HEK293 (cell line): ENCODE measurements around the gene PDE9A.

Experiments used
- CTCF ChIA-PET: fragments of 350-600 bp; formaldehyde crosslinking; extraction: SDS; loops from one replicate; lab custom pipeline; 2021; ENCODE audit warnings: antibody characterized with exemption; lab: Yijun Ruan, JAX
- POLR2A ChIA-PET: fragments of 300-600 bp; formaldehyde crosslinking; extraction: SDS; loops from one replicate; lab custom pipeline; 2020; ENCODE audit warnings: antibody characterized with exemption, inconsistent platforms; lab: Yijun Ruan, JAX
- H3K27ac ChIP-seq: fragments of 200-500 bp; sonication (Bioruptor generic); 2 replicates; pipeline ENCODE4 v1.5.1; 2014; ENCODE audit warnings: low read depth, low read length, control low read depth, inconsistent platforms; ENCODE audit errors: extremely low read depth
- H3K36me3 ChIP-seq, 2 experiments: fragments of 200-500 bp in 1 of 2; sonication (Bioruptor generic) in 1 of 2; 1 replicate in 1 of 2; 2 replicates in 1 of 2; pipeline ENCODE4 v1.5.1; 2014 to 2017; ENCODE audit warnings: inconsistent platforms in 2 of 2, low read length in 2 of 2; ENCODE audit not compliant: control insufficient read depth in 2 of 2, insufficient read depth in 1 of 2
- H3K4me1 ChIP-seq: fragments of 200-500 bp; sonication (Bioruptor generic); 2 replicates; pipeline ENCODE4 v1.5.1; 2014; ENCODE audit warnings: mild to moderate bottlenecking, low read length, inconsistent platforms; ENCODE audit not compliant: control insufficient read depth, insufficient read depth
- H3K4me3 ChIP-seq: 2 replicates; pipeline ENCODE4 v1.5.1; 2011; ENCODE audit warnings: low read depth, mild to moderate bottlenecking, control low read depth, low read length, moderate library complexity
- H3K9me3 ChIP-seq: fragments of 200-500 bp; sonication (Bioruptor generic); 2 replicates; pipeline ENCODE4 v1.5.1; 2014; ENCODE audit warnings: low read depth, low read length, inconsistent platforms; ENCODE audit not compliant: control insufficient read depth, insufficient read depth
- GLIS1 ChIP-seq: fragments of 450-650 bp; formaldehyde crosslinking; IDR thresholded peaks from 2 replicates; pipeline ENCODE4 v1.5.1; 2016; ENCODE audit warnings: missing biosample characterization, missing genetic modification characterization
- GLIS2 ChIP-seq: fragments of 450-650 bp; formaldehyde crosslinking; IDR thresholded peaks from 2 replicates; pipeline ENCODE4 v1.5.1; 2016; ENCODE audit warnings: missing biosample characterization, missing genetic modification characterization
- HIC1 ChIP-seq: fragments of 450-650 bp; formaldehyde crosslinking; IDR thresholded peaks from 2 replicates; pipeline ENCODE4 v1.5.1; 2016; ENCODE audit warnings: missing biosample characterization, missing genetic modification characterization
- OSR2 ChIP-seq: fragments of 450-650 bp; formaldehyde crosslinking; IDR thresholded peaks from 2 replicates; pipeline ENCODE4 v1.5.1; 2016; ENCODE audit warnings: missing biosample characterization, missing genetic modification characterization
- OVOL3 ChIP-seq: fragments of 450-650 bp; formaldehyde crosslinking; IDR thresholded peaks from 2 replicates; pipeline ENCODE4 v1.5.1; 2016; ENCODE audit warnings: missing biosample characterization, missing genetic modification characterization
- ZNF274 ChIP-seq, 2 experiments: fragments of 200-500 bp in 1 of 2; fragments of 450-650 bp in 1 of 2; sonication (Bioruptor generic) in 1 of 2; formaldehyde crosslinking in 1 of 2; IDR thresholded peaks; 2 replicates each; pipeline versions ENCODE4 v1.5.1 to v1.6.1; 2014 to 2016; ENCODE audit warnings: borderline replicate concordance in 1 of 2, inconsistent platforms in 1 of 2, low read length in 1 of 2, missing biosample characterization in 1 of 2, missing genetic modification characterization in 1 of 2
- ZNF518A ChIP-seq: fragments of 450-650 bp; formaldehyde crosslinking; conservative IDR thresholded peaks from 2 replicates; pipeline ENCODE4 v1.5.1; 2016; ENCODE audit warnings: low read depth, missing biosample characterization, missing genetic modification characterization
- ZNF585B ChIP-seq: fragments of 450-650 bp; formaldehyde crosslinking; IDR thresholded peaks from 2 replicates; pipeline ENCODE4 v1.5.1; 2016; ENCODE audit warnings: missing biosample characterization, missing genetic modification characterization
- ZNF837 ChIP-seq: fragments of 450-650 bp; formaldehyde crosslinking; IDR thresholded peaks from 2 replicates; pipeline ENCODE4 v1.5.1; 2016; ENCODE audit warnings: missing biosample characterization, missing genetic modification characterization
- ZSCAN16 ChIP-seq: fragments of 450-650 bp; formaldehyde crosslinking; IDR thresholded peaks from 2 replicates; pipeline ENCODE4 v1.5.1; 2016; ENCODE audit warnings: missing biosample characterization, missing genetic modification characterization
- ZSCAN18 ChIP-seq: fragments of 450-650 bp; formaldehyde crosslinking; IDR thresholded peaks from 2 replicates; pipeline ENCODE4 v1.5.1; 2016; ENCODE audit warnings: missing biosample characterization, missing genetic modification characterization
- ZSCAN4 ChIP-seq: fragments of 450-650 bp; formaldehyde crosslinking; IDR thresholded peaks from 2 replicates; pipeline ENCODE4 v1.5.1; 2017; ENCODE audit warnings: missing biosample characterization, missing genetic modification characterization

PDE9A gene

GRCh38 chr21:42769183-42769819, 115.9 kb downstream of the PDE9A start:
- TF ChIP-seq ZSCAN4 (tag by site-specific recombination): peak; percentile 100
- TF ChIP-seq ZSCAN18 (tag by site-specific recombination): no peak
- Histone ChIP-seq H3K9me3 (no peaks in the 10 kb centered on the region), H3K27ac (no peak overlapping the region), H3K4me3 (no peak overlapping the region), H3K4me1 (no peaks in the 10 kb centered on the region), H3K36me3 (peaks cover 7 to 70% of the 10 kb centered on the region in 2 experiments; a peak in 2 of 3 replicates)
- ChIA-PET CTCF (interaction anchor here (0.6 kb wide), 1 partner anchor 433 kb away, joined by 3 read pairs; no protein-coding TSS in a partner anchor), POLR2A (no interaction called here)

- ChIA-PET POLR2A (interaction anchor here (0.6 kb wide), 1 partner anchor 371 kb away, joined by 4 read pairs; no protein-coding TSS in a partner anchor), CTCF (no interaction called here)
- peaks cover 7 to 65% of the 10 kb centered on the region in 2 experiments; a peak in 2 of 3 replicates for H3K36me3 ChIP-seq
- TF ChIP-seq ZSCAN16 (tag by site-specific recombination) (no peak), ZNF274 (IDR thresholded peaks at IDR 0.05; ENCODE audit: low read length) (no peak), ZNF274 (tag by site-specific recombination; IDR thresholded peaks at IDR 0.05; ENCODE audit: borderline replicate concordance) (no peak), HIC1 (tag by site-specific recombination) (no peak), OSR2 (tag by site-specific recombination) (no peak), ZSCAN4 (tag by site-specific recombination) (no peak), GLIS1 (tag by site-specific recombination) (peak; percentile 25; the same call in 1 of the 2 replicates), ZNF837 (tag by site-specific recombination) (no peak), ZNF518A (no peak), GLIS2 (tag by site-specific recombination) (0 out of 2 replicates have a peak, but pooled peaks have one; percentile 20), OVOL3 (no peak), ZNF585B (no peak)
- H3K4me3 ChIP-seq: no peak overlapping the region
- H3K9me3 ChIP-seq: no peaks in the 10 kb centered on the region
- no peaks in the 10 kb centered on the region for H3K4me1 ChIP-seq
- no peak overlapping the region for H3K27ac ChIP-seq
Measured at GRCh38 chr21:42769820-42770716, 116.6 kb downstream of the PDE9A start.
